ENCODE measurements around the gene CTNNBL1.
A peak's percentile ranks its signal among the peaks of the same experiment; 100 is the strongest.

The CTNNBL1 gene

DNA sequence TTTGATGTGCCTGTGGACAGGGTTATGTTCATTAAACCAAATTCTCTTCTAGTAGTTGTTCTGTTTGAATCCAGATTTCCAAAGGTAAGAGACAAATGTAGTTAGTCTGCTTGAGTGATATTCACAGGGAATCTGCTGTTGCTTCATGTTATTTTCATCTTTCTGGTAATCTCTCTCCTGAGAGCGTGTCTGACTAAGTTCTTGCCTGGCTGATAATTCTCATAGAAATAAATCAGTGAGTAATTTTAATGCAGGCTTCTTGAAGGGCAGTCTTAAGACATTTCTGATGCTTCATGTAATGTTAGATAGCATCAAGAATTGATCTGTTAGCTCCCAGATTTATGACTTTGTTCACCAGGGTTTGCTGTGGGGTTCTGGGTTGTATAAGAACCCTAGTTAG lies 54.2 kb downstream of the CTNNBL1 start:
- no peak for DNase-seq

DNA sequence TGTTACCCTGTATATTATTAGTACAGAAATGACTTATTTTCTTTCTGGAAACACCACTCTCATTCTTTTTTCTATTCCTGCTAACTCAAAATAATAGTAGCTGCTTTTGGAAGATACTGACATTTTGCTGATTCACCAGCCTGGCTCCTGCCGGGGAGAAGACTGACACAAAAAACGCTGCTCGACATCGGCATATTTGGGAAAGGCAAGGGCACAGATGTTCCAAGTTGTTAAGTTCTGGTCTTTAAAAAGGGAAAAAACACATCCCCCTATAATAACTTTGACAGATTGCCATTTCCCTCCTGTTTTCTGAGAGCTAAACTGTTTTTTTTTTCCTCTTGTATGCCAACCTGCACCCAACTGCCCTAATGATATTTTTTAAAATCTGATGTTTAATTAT lies 55.4 kb downstream of the CTNNBL1 start:
- DNase-seq = no peak

DNA sequence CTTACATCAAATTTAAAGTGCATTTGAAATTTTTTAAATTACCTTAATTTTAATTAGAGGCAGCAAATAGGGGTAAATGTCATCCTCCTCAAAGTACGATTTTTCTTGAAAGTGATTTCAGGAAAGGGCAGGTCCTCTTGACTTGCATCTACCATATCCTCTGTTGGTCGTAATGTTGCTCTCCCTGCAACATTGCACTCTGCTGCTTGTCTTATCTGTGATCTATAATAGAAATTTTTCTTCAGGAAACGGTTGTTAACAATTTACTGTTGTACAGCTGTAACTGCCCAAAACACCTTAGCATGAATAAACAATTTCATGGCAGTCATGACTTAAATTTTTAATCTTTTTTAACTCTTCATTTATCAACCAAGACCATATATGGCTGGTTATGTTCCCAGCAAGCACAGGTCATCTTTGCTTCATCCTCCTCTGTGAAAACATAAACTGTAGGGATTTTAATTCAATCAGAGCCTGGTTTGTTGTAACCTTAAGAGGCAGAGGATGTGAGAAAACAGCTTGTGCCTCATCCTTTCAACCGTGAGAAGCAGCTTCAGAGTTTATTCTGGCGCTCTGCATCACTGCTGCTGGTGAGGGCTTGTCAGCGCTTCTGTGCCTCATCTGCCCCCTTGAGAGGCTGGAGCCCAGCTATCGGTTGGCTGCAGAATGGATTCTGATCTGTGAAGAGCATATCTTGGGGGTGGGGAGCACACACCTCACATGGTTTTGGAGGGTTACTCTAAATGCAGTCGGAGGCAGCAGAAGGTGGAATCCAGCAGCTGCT lies 56.0 kb downstream of the CTNNBL1 start:
- DNase-seq = no peak

DNA sequence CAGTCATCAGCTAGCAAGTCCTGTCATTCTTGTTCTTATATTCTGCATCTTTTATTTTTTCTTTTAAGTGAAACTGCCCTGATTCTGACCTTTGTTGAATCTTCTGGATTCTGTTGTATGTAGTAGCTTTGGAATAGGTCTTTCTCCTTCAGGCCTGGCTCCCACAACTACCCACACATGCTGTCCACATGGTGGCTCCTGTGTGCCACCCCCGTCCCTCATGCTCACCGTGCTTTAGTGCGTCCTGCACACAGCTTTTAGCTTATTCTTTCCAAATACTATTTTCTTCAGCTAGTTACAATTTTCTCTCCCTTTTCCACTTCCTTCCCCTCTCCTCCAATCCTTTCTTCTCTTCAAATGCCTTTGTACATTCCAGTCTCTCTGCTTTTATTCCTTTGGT lies 61.8 kb downstream of the CTNNBL1 start:
- DNase-seq = no peak

DNA sequence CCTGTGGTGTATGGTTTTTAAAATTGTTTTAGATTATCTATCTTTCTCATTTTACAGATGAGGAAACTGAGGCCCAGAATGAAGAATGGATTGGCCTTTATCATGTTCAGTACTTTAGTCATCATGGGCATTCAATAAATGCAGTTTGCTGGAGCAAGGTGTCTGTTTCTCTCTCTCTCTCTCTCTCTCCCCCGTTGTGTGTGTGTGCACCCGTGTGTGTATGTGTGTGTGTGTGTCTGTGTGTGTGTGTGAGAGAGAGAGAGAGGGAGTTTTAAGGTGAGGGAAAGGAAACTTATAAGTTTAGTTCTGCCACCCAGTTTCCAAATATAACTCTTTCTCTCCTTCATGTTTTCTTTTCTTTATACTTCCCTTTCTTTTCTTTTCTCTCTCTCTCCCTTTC lies 62.4 kb downstream of the CTNNBL1 start:
- DNase-seq = no peak

DNA sequence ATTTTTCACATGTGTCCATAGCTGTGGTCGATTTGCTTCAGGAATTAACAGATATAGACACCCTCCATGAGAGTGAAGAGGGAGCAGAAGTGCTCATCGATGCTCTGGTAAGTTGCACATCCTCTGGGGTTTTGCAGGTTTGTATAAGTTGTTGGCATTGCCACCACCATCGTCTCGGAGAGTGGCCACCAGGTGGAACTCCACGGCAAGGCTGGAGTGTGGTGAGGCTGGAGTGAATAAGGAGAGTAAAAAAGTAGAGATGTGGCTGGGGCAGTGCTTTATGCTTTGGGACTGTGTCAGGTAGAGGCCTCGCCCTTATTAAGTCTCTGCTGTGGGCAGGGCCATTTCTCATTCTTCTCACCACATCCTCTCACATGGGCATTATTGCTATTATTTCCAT lies 63.7 kb downstream of the CTNNBL1 start:
- no peak for DNase-seq

DNA sequence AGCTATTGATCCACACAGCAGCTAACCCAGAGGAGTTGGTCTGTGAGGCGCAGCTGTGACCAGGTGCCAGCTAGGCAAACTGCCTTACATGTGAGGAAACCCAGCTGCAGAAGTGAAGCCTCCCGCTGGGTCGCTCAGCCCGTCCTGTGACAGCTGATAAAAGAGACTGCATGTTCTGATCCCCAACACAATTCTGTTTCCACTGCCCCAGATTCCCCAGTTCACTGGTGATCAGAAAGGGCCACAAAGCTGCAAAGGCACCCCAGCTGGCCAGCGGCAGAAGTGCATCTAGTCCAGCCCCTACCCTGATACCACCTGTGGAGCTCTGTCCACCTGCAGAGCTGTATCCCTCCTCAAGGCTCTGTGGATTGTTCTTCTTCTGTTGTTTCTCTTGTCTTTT lies 64.5 kb downstream of the CTNNBL1 start:
- DNase-seq = no peak

DNA sequence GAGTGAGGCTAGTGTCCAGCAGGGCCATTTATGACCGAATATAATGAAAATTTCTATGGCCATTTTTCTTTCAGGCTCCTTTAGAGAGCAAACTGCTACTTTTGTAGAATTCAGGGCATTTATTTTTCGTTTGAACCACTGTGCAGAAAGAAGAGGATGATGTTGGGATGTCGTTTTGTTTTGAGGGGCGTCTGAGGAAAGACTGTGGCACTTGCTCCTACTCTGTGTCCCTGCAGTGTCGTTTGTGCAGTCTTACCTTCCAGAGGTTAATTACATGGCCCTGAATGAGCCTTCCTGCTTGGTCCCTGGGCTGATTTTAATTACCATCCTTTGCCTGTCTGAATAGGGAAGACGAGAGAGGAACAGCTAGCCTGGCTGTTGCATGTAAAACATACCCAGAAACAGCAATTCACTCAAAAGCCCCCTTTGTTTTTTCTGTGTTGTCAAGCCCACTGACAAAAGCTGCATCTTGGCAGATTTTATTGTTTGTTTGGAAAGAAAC lies 65.3 kb downstream of the CTNNBL1 start:
- no peak for DNase-seq

DNA sequence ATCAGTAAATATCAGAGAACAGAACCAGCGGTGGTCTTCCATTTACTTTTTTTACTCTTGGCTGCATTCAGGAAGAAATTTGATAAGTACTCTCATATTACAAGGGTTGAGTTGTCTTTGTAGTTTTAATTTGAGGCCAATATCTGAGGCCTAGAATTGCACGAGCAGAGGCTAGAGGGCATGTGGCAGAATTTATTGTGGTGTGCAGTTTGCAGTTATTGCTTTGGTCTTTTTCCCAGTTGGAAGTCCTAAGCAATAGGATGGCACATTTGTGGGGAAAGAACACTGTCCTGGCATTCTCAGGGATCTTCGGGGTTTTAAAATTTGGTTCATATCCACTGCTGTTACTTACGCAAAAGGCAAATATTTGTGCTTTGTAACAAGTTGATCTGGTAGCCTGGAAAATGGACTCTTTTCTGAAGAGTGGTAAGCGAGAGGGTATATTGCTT lies 66.0 kb downstream of the CTNNBL1 start:
- no peak for DNase-seq

DNA sequence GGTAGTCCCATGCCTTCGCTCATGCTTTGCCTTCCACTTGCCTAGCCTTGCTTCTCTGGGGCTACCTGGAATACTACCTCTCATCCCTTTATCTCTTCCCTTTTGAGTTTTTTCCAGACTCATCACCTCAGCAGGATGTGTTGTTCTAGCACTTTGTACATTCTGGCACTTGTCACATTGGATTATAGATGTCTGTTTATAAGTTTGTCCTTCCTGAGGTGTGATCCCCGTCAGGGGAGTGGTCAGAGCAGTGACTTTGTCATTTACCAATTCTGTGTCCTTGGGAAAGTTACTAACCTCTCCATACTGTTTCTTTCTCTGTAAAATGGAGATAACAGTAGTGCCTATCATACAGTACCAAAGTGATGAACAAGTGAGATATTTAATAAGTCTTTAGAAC lies 66.5 kb downstream of the CTNNBL1 start:
- DNase-seq = no peak

DNA sequence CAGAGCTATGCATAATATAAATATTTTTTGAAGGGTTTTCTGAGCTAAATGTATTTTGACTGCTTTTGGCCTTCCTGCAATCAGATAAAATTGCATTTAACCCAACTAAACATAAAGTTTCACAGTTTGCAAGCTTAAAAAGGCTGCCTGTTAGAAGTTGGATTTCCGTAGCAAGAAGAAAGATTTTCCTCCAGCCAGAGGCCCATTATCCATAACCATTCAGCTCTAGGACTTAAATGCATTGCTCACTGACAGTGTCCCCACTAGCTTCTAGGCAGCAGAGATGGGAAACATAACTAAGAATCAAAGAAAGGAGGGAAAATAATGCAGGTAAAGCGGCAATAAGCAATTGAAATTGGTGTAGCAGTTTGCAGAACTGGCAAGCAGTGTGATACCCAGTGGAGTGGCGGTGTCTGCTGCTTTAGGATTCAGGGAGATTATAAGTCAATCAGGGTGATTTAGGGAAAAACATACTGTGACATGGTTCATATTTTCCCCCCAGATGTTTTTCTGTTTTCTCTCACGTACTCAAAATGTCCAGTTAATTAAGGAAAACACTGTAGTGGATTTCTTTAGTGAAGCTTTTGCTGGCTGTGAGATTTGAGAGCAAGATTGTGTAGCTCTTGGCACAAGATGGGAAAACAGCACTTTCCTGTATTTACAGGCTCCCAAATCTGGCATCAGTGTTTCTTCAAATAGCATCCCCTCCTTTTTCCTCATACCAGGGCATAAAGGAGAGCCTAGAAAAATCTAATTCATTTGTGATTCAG lies 69.1 kb downstream of the CTNNBL1 start:
- DNase-seq = no peak

DNA sequence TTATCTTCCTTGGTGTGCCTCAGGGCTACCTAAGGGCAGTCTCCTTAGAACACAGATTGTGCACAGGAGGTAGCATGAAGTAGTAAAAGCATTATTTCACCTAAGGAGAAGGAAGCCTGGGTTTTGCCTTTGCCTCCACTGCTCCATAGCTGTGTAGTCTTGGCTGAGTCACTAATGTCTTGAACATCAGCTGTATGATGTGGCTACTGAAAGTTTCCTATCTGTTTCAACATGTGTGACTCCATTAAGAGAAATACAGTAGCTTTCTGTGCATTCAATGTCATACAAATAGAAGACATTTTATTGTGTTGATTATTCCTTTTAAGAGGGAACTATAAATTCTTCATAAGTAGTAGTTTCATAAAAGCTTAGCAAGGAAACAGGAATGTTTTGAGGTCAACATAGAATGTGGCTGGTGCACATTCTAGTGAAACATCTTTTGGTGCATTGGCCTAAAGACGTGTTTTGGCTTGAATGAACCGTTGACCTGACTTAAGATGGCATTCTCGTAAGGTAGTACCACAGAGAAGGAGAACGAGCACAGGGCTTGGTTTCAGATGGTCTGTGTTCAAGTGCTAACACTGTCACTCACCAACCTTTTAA lies 70.6 kb downstream of the CTNNBL1 start:
- DNase-seq = no peak

DNA sequence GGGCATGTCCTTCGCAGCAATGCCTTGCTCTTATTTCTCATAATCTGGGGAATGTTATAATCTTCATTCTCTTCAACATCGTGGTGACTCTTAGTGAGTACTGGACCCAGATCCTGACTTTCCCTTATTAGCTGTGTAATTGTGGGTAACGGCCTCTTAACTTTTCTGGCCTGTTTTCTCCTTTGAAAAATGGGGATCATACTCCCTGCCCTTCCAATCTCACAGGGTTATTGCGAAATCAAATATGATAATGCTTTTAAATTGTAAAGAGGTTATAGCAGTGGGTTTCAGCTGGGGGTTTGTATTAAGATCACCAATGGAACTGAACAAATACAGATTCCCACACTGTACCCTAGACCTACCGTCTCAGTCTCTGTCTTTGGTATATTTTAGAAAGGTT lies 77.1 kb downstream of the CTNNBL1 start:
- no peak for DNase-seq

DNA sequence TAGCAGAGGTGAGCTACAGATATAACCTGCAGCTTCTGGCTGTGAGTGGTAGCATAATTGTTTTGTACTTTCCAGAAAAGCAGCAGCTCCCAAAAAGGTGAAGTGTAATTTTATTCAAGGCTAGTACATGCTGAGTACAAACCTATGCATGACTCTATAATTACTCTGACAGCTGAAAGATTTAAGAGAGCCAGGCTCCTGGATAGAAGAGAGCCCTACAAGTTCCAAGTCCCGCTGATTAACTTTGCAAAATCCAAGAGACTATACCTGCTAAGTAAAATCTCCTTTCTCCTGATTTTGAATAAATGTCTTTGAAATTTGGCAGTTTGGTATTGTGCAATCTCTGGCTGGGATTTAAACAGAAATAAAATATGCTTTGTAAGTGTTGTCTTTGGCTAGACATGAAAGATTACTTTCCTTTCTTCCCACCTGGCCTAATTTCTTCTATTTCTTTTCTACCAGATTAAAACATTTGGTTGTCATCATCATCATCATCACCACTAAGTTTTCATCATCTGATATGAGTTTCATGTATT lies 79.5 kb downstream of the CTNNBL1 start:
- DNase-seq = no peak

DNA sequence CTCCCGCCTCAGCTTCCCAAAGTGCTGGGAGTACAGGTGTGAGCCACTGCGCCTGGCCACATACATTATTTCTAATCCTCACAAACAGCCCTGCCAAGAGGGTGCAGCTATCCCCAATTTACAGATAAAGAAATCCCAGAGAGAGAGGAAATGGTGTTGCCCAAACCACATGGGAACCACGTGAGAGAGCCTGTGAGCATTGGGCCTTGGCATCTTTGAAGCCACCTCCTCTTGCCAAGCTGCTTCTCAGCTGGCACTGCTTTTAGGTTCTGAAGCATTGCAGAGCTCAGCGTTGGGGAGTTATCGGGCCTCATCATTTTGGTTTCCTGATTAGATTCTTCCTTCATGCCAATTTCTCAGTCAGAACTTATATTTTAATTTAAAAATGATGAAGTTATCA lies 80.3 kb downstream of the CTNNBL1 start:
- no peak for DNase-seq

DNA sequence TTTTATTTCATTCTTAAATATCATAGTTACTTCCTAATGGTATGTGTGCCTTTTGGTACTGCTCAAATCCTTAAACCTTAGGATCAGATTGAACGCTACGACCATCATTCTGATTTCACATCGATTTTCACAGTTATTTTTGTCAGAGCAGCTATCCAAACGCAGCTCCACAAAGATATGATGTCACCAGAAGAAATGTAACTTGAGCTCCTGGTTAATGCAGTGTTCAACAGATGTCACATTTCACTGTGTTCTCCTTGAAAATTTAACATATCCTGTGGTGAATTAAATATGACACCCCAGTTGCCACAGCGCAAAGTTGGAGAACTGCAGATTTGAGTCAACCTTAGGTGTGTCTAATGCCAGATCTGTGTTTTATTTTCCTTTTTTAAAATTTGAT lies 81.4 kb downstream of the CTNNBL1 start:
- DNase-seq = no peak

DNA sequence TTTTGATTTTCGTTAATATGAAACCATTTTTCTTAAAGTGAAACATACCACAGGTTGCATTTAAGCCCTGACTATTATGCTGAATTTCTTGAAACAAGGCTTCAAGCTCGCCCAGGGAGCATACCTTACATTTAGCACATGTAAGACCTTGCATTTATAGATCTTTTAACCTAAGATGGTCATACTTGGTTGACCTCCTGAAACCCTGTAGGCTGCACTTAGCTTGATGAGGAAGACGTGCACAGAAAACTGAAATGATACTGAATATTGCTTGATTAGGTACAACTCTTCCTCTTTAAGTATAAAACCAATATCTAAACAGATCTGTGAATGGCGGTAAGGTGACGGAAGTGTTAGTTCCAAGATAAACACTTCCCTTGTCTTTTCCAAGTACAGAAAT lies 82.2 kb downstream of the CTNNBL1 start:
- DNase-seq = no peak

DNA sequence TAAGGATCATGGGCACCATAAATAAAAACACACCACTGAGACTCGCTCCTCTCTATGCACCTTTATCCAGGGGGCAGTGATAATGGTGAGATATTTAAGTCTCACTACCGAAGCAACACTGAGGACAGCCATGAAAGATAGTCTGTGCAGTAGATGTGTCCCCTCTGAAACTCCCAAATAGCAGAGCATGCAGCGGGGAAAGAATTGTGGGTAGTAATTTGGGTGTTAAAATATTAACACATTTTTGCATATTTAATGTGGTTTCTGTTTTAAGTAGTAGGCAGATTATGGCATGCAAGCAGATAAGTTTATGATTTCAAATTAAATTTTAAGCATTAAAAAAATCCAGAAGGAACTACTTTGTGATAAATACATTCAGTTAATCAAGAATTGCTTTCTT lies 82.7 kb downstream of the CTNNBL1 start:
- no peak for DNase-seq

DNA sequence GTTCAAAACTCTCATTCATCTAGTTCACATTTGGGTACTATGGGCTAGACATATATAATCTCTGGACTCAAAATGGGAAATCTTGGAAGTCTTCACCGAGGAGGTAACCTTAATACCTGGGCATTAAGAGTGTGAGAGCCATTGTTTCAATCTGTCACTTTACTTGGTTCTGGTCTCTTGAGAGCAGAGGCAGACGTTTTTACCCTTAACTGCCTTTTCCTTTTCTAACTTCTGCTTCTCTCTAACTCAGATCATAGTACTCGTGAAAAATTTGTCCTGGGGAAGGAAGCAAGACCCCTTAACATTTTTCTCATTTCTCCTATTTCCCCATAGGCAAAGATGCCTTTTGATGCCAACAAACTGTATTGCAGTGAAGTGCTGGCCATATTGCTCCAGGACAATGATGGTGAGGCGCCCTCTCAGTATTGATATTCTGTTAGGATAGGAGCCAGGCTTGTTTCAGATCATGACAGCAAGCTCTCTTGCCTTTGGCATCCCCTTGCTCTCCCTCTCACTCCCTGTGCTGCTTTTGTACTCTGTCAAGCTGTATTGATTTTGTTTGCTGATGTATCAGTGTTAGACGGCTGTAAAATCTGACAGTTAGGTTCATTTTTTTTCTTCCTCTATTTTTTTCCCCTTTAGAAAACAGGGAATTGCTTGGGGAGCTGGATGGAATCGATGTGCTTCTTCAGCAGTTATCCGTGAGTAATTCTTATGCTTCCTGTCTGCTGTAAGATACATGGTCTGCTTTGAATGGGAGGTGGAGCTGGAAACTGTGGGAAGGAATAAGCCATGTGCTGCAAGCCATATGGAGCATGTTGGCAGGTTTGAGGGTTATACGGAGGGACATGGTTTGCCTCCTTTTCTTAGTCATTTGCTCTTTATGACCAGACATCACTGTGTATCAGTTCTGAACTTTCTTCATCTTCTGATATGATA lies 83.5 kb downstream of the CTNNBL1 start:
- no peak for DNase-seq

DNA sequence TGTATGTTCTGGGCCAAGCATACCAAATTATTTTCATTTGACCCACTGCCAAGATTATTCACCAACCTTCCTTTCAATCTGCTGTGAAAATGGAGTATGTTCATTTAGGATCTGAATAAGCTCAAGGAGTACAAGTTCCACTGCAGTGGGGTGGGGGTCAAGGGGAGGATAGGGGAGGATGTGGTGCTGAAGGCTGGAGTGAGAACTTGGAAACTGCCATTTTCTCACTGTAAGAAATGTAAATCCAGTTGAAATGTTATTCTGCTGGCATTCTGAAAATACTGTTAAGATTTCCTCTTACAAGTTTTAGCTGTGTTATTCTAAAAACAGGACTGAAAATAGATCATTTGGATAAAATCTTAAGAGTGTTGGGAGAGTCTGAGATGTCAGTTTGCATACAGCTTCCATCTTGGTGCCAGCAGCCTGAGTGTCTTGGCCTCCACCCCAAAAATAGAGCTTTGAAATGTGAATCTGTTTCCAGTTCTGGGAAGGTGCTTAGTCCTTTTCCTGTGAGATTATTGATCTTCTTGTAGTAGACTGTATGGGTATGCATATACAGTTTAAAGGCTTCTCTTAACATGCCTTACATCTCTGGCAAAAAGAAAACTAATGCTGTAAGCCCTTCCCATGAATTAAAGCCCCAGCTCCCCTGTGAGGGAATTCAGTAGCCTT lies 84.3 kb downstream of the CTNNBL1 start:
- DNase-seq = no peak

DNA sequence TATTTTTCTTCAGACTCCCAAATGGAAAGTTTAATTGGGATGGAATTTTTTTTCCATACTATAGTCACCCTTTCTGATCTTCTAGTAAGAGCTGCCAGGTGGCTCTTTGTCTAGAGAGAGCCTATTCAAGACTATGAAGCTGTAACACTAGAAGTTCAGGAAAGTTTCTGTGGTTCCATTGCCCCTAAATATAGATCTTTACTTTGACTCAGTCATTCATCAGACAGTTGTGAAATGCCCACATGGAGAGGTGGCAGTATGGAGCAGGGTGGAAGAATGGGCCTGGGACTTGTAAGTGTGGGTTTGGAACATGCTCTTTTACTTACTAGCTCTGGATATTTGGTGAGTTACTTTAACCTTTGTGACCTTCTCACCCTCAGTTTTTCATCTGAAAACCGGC lies 87.8 kb downstream of the CTNNBL1 start:
- peak in 2 of 3 donors; percentile 6 to 25 for DNase-seq

DNA sequence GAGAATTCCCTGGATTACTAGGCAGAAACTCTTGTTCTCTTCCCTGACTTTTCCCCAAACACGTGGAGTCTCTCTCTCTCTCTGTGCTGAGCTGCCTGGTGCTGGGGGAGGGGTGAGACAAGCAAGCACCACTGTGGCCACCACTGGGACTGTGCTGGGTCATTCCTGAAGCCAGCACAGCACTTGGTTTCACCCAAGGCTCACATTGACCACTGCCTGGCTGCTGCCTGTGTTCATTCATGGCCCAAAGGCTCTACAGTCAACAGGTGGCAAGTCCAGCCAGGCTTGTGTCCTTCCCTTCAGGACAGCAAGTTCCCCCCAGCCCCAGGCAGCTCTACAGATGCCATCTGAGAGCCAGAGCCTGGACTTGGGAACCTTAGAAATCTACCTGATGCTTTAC lies 92.2 kb downstream of the CTNNBL1 start:
- DNase-seq = no peak

Data from suppressor macrophage treated with lipopolysaccharide for 1 hour (primary cell).